HG03378 (cell line): ENCODE data around the gene SDK1.
"Not testable (repeated sequence)": the region's sequence is repeated elsewhere in the genome, so short reads cannot be mapped to it uniquely, and the experiment has no call there.

Source experiments
- ATAC-seq: cut with Tn5 transposase; IDR thresholded peaks from one replicate; pipeline ENCODE4 v1.9.1; 2021; ENCODE audit warnings: mild to moderate bottlenecking, moderate library complexity; ENCODE audit not compliant: unreplicated experiment

SDK1 gene

DNA sequence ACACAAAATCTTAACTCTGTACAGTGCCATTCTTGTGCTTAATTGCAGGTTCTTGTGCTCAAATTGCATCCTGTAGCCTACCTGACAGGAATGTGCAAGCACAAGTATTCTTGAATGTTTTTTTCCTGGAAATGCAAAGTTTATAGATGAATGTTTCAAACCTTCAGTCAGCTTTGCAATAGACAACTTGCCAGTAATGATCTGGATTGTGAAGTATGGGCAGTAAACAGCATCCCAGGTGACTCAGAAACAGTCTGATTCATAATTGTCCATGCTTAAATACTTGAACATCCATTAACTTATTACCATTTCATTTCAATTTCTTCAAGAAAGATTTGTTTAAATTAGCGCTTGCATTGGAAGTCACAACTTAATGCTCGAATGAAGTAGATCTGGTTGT, 347.2 kb downstream of the SDK1 start:
- no peak for ATAC-seq

DNA sequence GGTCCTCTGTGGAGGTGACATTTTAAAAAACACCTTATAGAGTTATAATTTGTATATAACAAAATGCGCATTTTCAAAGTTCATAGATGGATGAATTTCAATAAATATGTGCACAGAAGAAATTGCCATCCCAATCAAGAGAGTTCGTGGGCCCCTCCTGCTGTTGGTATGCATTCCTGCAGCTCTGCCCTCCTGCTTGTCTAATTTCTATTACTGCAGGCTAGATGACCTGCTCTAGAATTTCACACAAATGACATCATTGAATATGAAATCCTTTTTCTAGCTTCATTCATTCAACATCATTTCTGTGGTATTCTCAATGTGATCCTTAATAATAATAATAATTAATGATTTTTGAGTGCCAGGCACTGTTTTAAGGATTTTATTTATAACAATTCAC, 348.2 kb downstream of the SDK1 start:
- ATAC-seq, result no peak

DNA sequence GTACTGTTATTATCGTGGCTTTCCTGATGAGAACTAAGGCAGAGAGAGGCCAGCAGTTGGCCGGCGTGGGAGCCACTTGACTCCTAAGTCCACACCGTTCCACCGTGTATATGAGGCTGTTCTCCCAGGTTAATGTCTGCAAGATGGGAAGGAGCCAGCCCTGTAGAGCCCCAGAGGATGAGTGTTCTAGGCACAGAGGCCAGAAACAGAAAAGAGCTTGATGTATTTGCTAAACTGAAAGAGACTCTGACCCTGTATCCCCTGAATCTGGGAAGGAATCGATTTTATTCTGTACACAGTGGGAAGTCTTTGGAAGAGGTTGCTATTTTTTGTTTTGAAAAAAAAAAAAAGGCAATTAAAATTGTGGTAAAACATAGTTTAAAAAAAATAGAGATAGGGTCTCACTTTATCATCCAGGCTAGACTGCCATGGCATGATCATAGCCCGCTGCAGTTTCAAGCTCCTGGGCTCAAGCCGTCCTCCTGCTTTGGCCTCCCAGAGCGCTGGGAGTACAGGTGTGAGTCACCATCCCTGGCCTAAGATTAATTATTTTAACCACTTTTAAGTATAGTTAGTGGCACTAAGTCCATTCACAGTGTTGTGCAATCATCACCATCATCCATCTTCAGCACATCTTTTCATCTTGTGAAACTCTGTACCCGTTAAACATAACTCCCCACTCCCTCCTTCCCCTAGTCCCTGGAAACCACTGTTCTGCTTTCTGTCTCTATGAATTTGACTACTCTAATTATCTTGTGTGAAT, 348.8 kb downstream of the SDK1 start:
- ATAC-seq, result no peak

DNA sequence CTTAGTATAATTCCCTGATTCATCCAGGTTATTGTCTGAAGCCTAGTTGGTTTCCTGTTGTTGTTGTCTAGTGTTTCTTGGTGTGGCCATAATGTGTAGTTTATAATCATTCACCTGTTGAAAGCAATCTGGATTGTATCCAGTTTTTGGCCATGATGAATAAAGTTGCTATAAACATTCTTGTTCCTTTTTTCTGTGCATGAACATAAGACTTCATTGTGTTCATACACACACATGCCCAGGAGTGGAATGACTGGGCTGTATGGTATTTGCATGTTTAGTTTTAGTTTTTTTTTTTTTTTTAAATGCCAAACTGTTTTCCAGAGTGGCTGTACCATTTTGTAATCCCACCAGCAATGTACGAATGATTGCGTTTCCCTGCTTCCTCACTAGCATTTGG, 349.8 kb downstream of the SDK1 start:
- no peak for ATAC-seq

DNA sequence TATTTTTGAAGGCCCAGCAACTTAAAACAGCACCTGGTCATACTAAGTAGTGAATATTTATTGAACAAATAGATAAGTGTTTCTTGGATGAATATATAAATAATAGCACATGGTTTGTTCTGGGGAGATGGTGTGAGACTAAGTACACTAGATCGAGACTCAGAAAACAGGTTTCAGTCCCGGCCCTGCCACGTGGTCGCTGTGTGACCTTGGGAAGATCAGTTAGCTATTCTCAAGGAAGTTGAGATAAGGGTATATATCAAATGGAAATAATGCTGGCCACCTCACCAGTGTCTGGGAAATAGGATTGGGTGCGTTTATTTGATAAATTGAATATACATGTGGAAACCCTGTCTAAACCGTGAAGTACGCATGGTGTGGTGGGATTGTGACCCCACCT, 354.6 kb downstream of the SDK1 start:
- ATAC-seq, result no peak

DNA sequence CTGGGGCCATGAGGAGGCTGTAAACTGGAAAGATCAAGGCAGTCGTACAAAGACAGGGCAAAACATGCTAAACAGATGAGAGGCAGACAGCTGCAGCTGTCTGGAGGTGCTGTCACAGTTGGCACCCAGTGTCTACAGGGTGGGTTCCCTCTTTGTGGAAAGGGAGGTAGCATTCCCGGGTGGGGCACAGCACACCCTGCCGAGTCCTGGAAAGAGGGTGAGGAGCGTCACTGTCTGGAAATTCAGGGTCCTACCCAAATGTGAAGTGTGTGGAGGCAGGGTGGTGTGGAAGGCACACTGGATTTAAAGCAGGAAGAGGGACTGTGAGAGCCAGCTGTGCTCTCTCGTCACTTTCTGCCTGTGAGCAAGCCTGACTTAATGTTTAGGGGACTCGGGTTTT, 356.2 kb downstream of the SDK1 start:
- ATAC-seq, result no peak

DNA sequence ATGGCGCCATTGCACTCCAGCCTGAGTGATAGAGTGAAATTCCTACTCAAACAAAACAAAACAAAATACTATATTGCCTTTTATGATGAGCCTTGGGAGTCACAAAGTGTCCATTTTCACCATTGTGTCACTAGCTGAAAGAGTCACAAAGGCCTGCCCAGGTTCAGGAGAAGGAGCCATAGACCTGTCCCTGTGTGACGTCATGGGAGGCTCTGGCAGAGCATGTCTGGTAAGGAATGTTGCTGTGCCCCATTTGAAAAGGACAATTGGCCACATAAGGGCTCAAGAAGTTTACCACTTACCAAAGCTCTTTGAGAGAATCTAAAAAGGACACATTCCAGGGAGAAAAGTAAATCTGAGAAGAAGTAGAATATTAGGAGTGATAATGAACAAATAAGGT, 367.7 kb downstream of the SDK1 start:
- no peak for ATAC-seq

DNA sequence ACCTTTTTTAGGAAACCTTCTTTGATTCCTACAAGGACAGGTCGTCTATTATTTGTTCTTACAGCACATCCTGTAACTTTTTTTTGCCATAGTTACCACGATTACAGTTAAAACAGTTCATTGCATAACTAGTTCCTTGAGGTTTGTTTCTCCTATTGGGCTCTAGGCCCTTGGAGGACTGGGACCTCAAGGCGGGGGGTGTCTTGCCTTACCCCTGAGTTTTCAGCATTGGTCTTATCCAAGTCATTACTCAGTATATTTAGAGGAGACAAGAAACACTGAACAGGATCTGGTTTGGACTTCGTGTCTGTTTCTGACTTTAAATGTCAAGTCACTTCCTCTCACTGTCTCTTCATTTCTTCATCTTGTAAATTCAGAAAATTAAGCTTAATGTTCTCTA, 369.8 kb downstream of the SDK1 start:
- no peak for ATAC-seq

DNA sequence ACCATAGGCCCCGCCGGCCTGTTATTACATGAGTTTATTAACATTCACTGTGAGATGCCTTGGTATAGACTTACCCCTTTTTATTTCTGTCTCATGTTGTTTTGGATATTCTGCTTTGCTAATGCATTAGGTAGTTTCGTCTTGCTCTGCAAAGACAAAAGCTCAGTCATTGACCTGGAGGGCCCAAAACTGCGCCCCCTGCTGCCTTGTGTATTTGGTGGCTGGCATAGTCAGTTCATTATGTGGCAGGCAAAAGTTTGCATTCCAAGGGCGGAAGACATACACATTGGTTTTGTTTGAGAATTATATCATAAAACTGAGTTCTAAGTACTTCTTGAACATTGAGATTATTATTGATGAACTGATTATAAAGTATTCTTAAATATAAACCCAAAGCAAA, 372.5 kb downstream of the SDK1 start:
- ATAC-seq, result no peak

DNA sequence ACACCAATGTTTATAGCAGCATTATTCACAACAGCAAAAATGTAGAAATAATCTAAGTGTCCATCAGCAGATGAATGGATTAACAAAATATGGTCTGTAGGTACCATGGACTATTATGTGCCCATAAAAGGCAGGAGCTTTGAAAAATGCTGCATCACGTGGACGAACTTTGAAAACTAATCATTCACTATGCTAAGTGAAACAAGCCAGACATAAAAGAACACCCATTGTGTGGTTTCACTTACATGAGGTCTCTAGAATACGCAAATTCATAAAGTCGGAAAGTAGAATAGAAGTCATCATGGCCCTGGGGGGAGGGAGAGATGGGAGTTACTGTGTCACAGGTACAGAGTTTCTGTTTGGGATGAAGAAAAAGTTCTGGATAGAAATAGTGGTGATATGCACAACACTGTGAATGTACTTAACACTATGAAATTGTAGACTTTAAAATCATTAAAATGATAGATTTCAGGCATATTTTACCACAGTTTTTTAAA, 377.3 kb downstream of the SDK1 start:
- no peak for ATAC-seq

DNA sequence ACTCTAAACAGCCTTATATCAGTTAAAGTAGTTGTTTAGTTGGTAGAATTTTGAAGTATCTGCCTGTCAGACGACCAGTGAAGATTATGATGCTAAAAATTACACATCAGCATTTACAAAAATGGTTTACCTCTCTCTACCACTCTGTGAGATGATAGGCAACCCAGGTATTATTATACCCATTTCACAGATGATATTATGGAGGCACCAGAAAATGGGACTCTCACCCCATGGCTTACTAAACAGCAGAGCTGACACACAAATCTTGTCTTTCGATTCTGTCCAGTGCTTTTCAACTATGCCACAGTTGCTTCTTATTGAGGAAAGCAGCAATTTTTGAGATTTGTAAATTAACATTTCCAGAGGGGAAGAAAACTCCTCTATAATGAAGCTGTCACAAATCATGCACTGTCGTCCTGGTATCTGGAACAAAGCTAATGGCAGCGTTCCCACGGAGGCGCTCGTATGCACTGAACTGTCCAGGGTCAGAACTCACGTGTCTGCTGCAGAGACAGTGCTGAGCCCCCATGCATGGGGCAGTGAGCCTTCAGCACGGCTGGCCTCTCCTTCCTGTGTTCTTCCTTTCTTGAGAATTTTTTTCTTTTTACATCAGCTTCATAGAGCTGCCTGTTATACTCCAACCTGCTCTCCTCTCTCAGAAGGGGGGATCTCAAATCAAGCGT, 381.1 kb downstream of the SDK1 start:
- no peak for ATAC-seq

DNA sequence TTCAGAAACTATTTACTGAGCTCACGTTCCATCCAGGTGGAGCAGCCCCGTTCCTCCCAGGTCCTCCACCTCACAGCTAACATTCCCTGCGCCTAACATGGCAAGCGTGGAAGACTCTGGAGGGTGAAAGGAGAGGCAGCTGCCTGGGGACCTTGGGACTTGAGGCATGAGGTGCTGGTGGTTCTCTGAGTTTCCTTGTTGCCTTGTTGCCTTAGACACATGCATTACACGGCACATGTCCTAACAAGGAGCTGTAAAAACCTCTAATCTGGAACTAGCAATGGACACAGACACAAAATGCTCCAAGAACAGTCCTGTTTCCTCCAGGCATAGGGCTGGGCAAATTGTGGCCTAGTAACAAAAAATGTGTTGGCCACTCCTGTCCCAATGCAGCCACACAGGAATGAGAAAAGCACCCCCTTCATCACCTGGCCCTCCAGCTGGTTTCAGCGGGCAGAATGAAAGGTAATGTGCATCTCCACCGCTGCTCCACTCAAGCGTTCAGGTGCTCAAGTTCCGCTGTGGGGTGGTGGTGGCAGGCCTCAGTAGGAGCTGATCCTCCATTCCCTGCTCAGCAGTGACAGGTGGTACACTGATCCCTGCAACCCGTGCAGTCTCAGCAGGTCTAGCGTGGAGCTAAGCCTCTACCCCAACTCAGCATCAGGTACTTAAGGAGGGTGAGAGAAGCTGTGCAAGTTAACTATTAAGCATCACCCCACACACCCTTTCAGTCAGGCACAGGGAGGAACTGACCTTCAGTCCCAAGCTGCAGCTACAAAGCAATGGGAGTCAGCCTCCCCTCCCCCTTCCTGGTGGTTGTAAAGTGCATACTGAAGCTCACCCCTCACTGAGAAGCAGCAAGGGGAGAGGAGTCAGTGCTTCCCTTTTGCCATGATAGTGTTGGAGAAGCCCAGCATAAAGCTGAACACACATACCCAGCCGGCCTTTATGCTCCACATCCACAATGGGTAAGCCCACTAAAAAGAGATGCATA, 382.8 kb downstream of the SDK1 start:
- ATAC-seq, result no peak

DNA sequence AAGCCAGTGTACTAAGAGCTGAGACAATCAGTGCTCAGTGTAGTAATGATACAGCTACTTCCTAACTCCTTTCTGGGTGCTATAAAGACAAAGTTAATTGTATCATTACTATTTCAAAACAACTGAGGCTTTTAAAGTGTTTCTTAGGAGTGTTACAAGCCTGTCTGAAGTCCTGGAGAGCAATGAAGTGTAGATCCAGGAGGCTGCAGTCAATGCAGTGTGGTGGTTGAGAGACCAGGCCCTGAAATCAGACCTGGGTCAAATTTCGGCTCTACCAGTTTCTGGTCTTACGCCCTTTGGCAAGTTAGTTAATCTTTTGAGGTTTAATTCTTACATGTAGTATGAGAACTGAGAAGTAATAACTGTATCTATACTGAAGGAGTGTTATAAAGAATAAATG, 387.0 kb downstream of the SDK1 start:
- no peak for ATAC-seq

DNA sequence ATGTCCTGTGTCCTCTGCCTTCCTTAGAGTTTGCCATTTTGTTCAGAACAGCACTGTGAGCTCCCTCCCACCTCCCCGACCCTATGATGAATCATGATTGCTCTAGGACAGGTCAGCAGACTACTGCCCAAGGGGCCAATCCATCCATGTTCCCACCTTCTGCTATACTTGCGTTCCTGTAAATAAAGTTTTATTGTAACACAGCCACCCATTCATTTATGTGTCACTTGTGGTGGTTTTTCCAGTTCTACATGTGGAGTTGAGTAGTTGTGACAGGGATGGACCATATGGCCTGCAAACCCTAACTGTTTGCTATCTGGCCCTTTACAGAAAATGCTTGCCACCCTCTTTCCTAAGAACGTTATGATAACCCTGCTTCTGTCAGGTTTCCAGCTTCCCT, 387.8 kb downstream of the SDK1 start:
- ATAC-seq, result no peak

DNA sequence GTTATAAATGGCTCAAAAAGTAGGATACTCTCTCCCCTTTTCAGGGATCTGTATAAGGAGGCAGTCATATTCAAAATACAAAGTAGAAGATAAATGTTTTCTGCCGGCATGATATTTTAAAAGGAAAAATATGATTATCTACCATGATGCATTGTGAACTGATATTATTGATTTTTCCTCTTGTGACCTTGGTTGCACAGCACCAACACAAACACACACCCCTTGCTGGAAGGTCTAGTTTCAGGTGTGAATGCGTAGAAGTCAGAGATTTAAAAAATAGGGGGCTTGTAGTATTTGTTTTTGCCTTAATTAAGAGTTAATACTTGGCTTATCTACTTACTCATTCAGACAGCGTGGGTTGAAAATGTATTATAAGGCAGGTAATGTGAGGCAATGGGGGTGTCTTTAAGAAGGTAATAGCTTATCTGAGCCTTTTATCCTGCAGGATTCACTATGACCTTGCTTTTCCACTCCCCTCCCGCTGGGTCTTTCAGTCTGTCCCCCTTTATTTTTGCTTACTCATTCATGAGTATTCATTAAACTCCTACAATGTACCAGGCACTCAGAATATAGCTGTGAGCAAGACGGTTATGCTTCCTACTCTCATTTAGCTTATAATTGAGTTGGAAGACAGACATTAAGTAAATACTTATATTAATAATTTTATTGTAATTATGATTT, 390.6 kb downstream of the SDK1 start:
- ATAC-seq, result no peak

DNA sequence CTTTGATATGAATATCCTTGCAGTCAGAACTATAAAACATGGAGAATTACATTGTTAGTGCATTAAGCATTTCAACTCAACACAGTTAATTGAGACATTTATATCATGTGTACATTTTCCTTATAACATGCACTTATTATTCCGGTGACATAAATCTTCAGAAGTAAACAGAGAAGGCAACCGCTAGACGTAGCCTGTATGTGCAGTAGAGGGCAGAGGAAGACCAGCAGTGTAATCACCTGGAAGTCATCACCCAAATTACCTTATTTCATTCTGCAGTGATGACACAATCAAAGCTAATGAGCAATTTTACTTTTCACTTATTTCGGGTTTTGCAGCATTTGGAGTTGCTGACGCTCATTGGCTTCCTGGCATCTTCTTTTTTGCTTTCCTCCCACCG, 394.6 kb downstream of the SDK1 start:
- ATAC-seq, result no peak

DNA sequence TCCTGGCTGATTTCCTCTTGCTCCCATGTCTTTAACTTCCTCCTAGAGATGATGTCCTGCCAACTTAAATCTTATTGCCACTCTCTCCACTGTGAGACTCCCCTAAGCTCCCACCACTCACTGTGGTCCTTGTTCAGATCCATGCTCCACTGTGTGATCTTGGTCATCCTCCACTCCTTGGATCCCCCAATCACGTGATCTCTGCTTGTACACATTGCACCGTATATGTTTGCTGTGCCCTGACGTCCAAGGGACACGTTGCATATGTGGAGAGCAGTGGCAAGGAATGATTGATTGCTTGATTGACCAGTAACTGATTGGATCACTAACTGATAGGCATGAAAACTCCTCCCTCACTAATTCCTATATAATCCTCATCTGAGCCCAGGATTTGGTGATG, 395.1 kb downstream of the SDK1 start:
- no peak for ATAC-seq

DNA sequence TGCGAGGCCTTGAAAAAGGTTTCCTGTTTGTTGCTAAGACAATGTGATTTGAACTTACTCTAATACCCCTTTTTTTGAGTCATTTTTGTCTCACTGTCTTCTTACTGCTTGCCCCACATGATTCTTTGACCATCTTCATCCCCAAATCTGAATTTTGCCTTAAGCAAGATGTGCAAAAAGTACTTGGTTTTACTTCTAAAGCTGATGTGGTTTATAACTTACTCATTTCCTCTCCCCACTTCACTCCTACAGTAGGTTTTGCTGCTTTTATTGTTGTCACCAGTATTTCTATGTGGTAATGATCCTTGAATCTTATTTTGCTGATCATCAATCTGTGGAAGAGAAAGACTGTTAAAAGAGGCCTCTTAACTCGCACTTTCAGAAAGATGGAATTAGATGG, 396.4 kb downstream of the SDK1 start:
- no peak for ATAC-seq

DNA sequence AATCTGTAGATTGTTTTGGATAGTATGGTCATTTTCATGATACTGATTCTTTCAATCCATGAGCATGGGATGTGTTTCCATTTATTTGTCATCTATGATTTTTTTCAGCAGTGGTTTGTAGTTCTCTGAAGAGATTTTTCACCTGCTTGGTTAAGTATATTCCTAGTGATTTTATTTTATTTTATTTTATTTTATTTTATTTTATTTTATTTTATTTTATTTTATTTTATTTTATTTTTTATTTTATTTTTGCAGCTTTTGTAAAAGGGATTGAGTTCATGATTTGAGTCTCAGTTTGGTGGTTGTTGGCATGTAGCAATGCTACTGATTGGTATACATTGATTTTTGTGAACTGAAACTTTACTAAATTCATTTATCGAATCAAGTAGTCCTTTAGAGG, 404.2 kb downstream of the SDK1 start:
- no peak for ATAC-seq

DNA sequence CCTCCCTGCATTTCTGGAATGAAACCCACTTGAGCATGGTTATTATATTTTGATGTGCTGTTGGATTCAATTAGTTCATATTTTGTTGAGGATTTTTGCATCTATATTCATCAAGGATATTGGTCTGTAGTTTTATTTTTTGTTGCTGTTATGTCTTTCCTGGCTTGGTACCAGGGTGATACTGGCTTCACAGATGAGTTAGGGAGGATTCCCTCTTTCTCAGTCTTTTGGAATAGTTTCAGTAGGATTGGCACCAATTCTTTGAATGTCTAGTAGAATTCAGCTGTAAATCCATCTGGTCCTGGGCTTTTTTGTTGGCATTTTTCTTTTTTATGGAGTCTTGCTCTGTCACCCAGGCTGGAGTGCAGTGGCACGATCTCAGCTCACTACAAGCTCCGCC, 405.0 kb downstream of the SDK1 start:
- ATAC-seq, result not testable (repeated sequence)

DNA sequence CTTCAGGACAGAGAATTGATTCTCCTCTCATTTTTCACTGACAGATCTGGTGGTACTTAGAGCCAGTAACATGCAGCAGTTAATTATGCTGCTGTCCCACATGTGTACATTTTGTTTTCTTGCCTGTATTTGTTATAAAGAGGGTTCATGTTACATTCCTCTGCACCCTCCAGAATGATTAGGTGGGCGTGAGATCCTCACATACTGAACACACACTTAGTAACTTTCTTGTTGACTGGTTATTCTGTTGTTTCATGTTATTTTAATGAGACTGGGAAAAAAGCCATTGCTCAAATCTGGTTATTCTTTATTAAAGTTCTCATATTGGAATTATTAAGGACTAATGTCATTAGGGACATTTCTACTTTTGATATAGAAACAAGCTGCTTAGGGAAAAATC, 409.1 kb downstream of the SDK1 start:
- ATAC-seq, result no peak
